ENCODE results near the gene TNFAIP8.

GRCh38 chr5:119311688-119312087 lies 44.1 kb upstream of the TNFAIP8 start:
- TF ChIP-seq, protein P1, sequence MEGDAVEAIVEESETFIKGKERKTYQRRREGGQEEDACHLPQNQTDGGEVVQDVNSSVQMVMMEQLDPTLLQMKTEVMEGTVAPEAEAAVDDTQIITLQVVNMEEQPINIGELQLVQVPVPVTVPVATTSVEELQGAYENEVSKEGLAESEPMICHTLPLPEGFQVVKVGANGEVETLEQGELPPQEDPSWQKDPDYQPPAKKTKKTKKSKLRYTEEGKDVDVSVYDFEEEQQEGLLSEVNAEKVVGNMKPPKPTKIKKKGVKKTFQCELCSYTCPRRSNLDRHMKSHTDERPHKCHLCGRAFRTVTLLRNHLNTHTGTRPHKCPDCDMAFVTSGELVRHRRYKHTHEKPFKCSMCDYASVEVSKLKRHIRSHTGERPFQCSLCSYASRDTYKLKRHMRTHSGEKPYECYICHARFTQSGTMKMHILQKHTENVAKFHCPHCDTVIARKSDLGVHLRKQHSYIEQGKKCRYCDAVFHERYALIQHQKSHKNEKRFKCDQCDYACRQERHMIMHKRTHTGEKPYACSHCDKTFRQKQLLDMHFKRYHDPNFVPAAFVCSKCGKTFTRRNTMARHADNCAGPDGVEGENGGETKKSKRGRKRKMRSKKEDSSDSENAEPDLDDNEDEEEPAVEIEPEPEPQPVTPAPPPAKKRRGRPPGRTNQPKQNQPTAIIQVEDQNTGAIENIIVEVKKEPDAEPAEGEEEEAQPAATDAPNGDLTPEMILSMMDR (IDR thresholded peaks at IDR 0.05) = no peak
- no peak for TF ChIP-seq EZH2 (IDR thresholded peaks at IDR 0.05; ENCODE audit: borderline replicate concordance, insufficient read depth, low read depth, low read length, poor library complexity, severe bottlenecking)
